Measurements from ENCODE around the gene DNAJC4.

DNAJC4 gene

DNA sequence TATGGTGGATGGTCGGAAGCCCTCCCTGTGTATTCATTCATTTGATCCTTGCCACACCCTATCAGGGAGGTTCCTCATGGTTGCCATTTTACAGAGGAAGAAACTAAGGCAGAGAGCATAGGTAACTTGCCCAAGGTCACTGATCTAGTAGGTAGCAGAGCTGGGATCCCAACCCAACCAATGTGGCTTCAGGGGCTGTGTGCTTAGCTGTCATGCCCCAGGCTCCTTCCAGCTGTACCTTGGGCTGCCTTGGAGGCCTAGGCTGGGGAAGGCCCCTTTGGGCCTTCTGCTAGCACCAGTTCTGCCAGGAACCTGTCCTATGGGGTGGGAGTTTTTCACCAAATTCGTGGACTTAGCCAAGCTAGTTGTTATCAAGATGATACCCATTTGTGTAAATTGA lies 45.5 kb downstream of the DNAJC4 start:
- H3K9ac ChIP-seq (ENCODE audit: low read length) = no peak overlapping the region
- H4K20me1 ChIP-seq (ENCODE audit: insufficient read depth, low read length) = no peaks in the 10 kb centered on the region
- H3K4me3 ChIP-seq (ENCODE audit: low read length) = no peak overlapping the region
- H3K9me2 ChIP-seq (replicated peaks; ENCODE audit: insufficient read depth, low read length) = no peaks in the 10 kb centered on the region
- H3K9me3 ChIP-seq (replicated peaks; ENCODE audit: insufficient read depth, low read length) = no peaks in the 10 kb centered on the region
- TF ChIP-seq, protein P1, sequence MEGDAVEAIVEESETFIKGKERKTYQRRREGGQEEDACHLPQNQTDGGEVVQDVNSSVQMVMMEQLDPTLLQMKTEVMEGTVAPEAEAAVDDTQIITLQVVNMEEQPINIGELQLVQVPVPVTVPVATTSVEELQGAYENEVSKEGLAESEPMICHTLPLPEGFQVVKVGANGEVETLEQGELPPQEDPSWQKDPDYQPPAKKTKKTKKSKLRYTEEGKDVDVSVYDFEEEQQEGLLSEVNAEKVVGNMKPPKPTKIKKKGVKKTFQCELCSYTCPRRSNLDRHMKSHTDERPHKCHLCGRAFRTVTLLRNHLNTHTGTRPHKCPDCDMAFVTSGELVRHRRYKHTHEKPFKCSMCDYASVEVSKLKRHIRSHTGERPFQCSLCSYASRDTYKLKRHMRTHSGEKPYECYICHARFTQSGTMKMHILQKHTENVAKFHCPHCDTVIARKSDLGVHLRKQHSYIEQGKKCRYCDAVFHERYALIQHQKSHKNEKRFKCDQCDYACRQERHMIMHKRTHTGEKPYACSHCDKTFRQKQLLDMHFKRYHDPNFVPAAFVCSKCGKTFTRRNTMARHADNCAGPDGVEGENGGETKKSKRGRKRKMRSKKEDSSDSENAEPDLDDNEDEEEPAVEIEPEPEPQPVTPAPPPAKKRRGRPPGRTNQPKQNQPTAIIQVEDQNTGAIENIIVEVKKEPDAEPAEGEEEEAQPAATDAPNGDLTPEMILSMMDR (IDR thresholded peaks at IDR 0.05; ENCODE audit: low read length) = no peak
- no peak for TF ChIP-seq EZH2phosphoT487 (IDR thresholded peaks at IDR 0.05; ENCODE audit: low read length)
- no peak for TF ChIP-seq EZH2 (optimal IDR thresholded peaks at IDR 0.05; ENCODE audit: low read depth, low read length)
- H3K27ac ChIP-seq (ENCODE audit: low read length) = no peak overlapping the region
- H2AFZ ChIP-seq (ENCODE audit: low read length) = no peak overlapping the region
- 0 out of 2 replicates have a peak, but pooled peaks cover 5% of the 10 kb centered on the region for H3K4me1 ChIP-seq (ENCODE audit: low read length)
- peaks cover 21% of the 10 kb centered on the region for H3K79me2 ChIP-seq (ENCODE audit: low read length)
- H3K36me3 ChIP-seq (replicated peaks; ENCODE audit: insufficient read depth, low read length) = peaks cover 3% of the 10 kb centered on the region; the same call in 1 of the 2 replicates
- peaks cover 13% of the 10 kb centered on the region for H3F3A ChIP-seq (ENCODE audit: insufficient read depth, low read length)
- no peak for DNase-seq
- H3K4me2 ChIP-seq (ENCODE audit: low read depth, low read length) = no peak overlapping the region
- no peaks in the 10 kb centered on the region for H3K27me3 ChIP-seq (replicated peaks; ENCODE audit: insufficient read depth, low read length)

DNA sequence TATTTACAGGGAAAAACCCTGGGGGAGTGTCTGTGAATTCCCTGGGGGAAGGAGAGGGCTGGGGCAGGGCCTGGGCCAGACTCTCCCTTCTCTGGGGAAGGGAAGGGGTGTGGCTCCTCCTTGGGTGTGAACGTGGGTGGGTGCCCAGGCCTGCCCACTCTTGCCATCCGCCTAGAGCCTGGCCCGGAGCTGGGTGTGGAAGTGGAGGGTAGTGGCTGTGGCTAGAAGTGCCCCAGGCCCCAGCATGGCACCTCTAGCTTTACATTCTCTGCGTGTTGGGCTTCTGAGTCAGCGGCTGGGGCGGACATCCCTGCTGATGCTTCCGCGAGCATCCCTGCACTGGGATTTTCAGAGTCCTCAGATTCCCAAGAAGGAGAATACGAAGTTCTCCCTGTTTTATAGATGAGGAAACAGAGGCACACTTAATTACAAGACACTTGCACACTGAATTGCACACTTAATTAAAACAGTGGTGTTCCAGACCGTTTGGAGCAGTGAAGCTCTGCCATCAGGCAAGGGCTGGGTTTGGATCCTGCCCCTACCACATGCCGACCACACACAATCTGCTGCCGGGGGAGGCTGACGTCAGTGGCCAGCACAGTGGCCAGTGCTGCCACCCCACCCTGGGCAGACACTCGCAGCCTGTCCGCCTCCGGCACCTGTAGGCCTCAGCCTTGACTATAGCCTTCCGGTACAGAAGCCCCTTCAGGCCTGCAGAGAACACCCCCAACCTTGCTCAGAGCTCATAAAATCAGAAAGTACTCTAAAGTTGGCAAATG lies 46.5 kb downstream of the DNAJC4 start:
- Histone ChIP-seq H3K27me3 (replicated peaks; ENCODE audit: insufficient read depth, low read length) (no peaks in the 10 kb centered on the region), H3K4me2 (ENCODE audit: low read depth, low read length) (no peak overlapping the region), H2AFZ (ENCODE audit: low read length) (no peak overlapping the region), H3K36me3 (replicated peaks; ENCODE audit: insufficient read depth, low read length) (peaks cover 3% of the 10 kb centered on the region; the same call in 1 of the 2 replicates), H4K20me1 (ENCODE audit: insufficient read depth, low read length) (no peaks in the 10 kb centered on the region), H3K4me3 (ENCODE audit: low read length) (no peak overlapping the region), H3K79me2 (ENCODE audit: low read length) (peaks cover 17% of the 10 kb centered on the region), H3K27ac (ENCODE audit: low read length) (no peak overlapping the region), H3K9ac (ENCODE audit: low read length) (no peak overlapping the region), H3K9me3 (replicated peaks; ENCODE audit: insufficient read depth, low read length) (no peaks in the 10 kb centered on the region), H3K4me1 (ENCODE audit: low read length) (0 out of 2 replicates have a peak, but pooled peaks cover 1% of the 10 kb centered on the region), H3K9me2 (replicated peaks; ENCODE audit: insufficient read depth, low read length) (no peaks in the 10 kb centered on the region), H3F3A (ENCODE audit: insufficient read depth, low read length) (peaks cover 7% of the 10 kb centered on the region)
- DNase-seq = peak; percentile 0
- TF ChIP-seq EZH2phosphoT487 (IDR thresholded peaks at IDR 0.05; ENCODE audit: low read length) (no peak), EZH2 (optimal IDR thresholded peaks at IDR 0.05; ENCODE audit: low read depth, low read length) (no peak)
- TF ChIP-seq, protein P1 (IDR thresholded peaks at IDR 0.05; ENCODE audit: low read length) = no peak

DNA sequence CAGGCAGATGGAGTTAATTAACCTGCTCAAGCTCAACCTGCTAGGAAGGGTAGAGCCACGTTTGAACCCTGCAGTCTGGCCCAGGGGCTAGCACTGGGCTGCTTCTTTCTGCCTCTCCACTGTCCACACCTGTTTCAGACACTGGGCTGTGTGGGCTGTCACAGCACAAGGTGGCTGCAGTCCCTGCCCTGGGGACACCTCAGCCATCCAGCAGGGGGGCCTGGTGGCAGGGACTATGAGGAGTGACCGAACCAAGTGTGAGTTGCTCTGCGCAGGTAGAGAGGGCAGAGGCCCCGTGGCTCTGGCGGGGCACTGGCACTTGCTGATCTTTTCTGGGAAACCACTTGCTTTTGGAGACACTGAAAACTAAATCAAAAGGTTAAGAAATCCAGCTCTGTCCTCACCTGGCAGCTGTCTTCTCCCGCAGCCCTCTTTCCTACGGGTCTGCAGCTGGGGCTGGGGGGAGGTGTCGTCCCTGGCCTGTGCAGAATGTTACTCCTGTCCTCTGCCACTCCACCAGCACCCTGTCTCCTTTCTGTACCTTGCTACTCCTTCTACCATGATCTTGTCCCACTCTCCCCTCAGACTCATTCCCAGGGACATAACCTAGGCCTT lies 48.3 kb downstream of the DNAJC4 start:
- TF ChIP-seq EZH2 (optimal IDR thresholded peaks at IDR 0.05; ENCODE audit: low read depth, low read length) (no peak), EZH2phosphoT487 (IDR thresholded peaks at IDR 0.05; ENCODE audit: low read length) (no peak)
- TF ChIP-seq, protein P1 (IDR thresholded peaks at IDR 0.05; ENCODE audit: low read length) = no peak

More for the DNA sequence above, 48.3 kb downstream of the DNAJC4 start:
- no peak overlapping the region for H3K9ac ChIP-seq (ENCODE audit: low read length)
- peaks cover 3% of the 10 kb centered on the region; the same call in 1 of the 2 replicates for H3K36me3 ChIP-seq (replicated peaks; ENCODE audit: insufficient read depth, low read length)
- H3K79me2 ChIP-seq (ENCODE audit: low read length) = peaks cover 28% of the 10 kb centered on the region
- H3K9me2 ChIP-seq (replicated peaks; ENCODE audit: insufficient read depth, low read length) = no peaks in the 10 kb centered on the region
- peaks cover 7% of the 10 kb centered on the region for H3K4me1 ChIP-seq (ENCODE audit: low read length)
- H3K4me3 ChIP-seq (ENCODE audit: low read length) = no peak overlapping the region
- no peak overlapping the region for H2AFZ ChIP-seq (ENCODE audit: low read length)
- no peak overlapping the region for H3K27ac ChIP-seq (ENCODE audit: low read length)
- no peaks in the 10 kb centered on the region for H3K9me3 ChIP-seq (replicated peaks; ENCODE audit: insufficient read depth, low read length)
- H3K4me2 ChIP-seq (ENCODE audit: low read depth, low read length) = no peak overlapping the region
- no peaks in the 10 kb centered on the region for H4K20me1 ChIP-seq (ENCODE audit: insufficient read depth, low read length)
- no peaks in the 10 kb centered on the region for H3K27me3 ChIP-seq (replicated peaks; ENCODE audit: insufficient read depth, low read length)
- no peak for DNase-seq
- H3F3A ChIP-seq (ENCODE audit: insufficient read depth, low read length) = peaks cover 2% of the 10 kb centered on the region; the same call in 1 of the 2 replicates
